A549 (cell line): ENCODE measurements around the gene ALG8. TPM values are rescaled to one million over a fixed set of nuclear protein-coding genes. Genes with fewer than 3 reads are reported as not detected.

Source experiments
- ATAC-seq, 2 experiments: fragments of 200-7000 bp in 1 of 2; fragments of >200 bp in 1 of 2; cut with Nextera tagmentation in 1 of 2; cut with Tn5 transposase in 1 of 2; 3 replicates each; pipeline versions ENCODE4 v1.8.0 to v1.9.1; 2018 to 2020; ENCODE audit warnings: mild to moderate bottlenecking in 1 of 2, moderate library complexity in 1 of 2
- CTCF ChIA-PET: fragments of 300-600 bp; sonication (Branson Sonifier 250); formaldehyde crosslinking; extraction: SDS; loops from one replicate; lab custom pipeline; 2021; ENCODE audit warnings: antibody characterized with exemption, inconsistent platforms; lab: Yijun Ruan, JAX
- POLR2A ChIA-PET: fragments of 350-600 bp; formaldehyde crosslinking; extraction: SDS; loops from one replicate; lab custom pipeline; 2021; ENCODE audit warnings: antibody characterized with exemption, inconsistent platforms; lab: Yijun Ruan, JAX
- DNase-seq, 2 experiments: peaks; one replicate each; pipeline versions ENCODE4 v3.0.0 to v3.0.0-alpha.2; 2011 to 2016; ENCODE audit warnings: low read depth in 1 of 2, low spot score in 1 of 2
- FAIRE-seq: peaks from 2 replicates; lab custom pipeline; 2011; peaks lifted over from hg19 to GRCh38; lab: Jason Lieb, UNC
- H3K27ac ChIP-seq, 2 experiments: fragments of >200 bp; sonication (Bioruptor Twin); formaldehyde crosslinking; 3 replicates each; pipeline ENCODE4 v1.5.1; 2016 to 2017
- H3K4me1 ChIP-seq: fragments of >200 bp; sonication (Bioruptor Twin); formaldehyde crosslinking; 3 replicates; pipeline ENCODE4 v1.6.1; 2016
- H3K4me2 ChIP-seq: fragments of >200 bp; sonication (Bioruptor Twin); formaldehyde crosslinking; 3 replicates; pipeline ENCODE4 v1.6.1; 2016
- H3K4me3 ChIP-seq: fragments of >200 bp; sonication (Bioruptor Twin); formaldehyde crosslinking; 3 replicates; pipeline ENCODE4 v1.5.1; 2016
- H3K9me3 ChIP-seq: fragments of >200 bp; sonication (Bioruptor Twin); formaldehyde crosslinking; 3 replicates; pipeline ENCODE4 v1.6.1; 2016
- CBX2 ChIP-seq: fragments of 200-600 bp; sonication (generic); IDR thresholded peaks from 2 replicates; pipeline ENCODE4 v1.6.1; 2016; ENCODE audit warnings: low read depth, mild to moderate bottlenecking, borderline replicate concordance
- CEBPB ChIP-seq, 2 experiments: fragments of >200 bp in 1 of 2; sonication (Bioruptor Twin) in 1 of 2; formaldehyde crosslinking in 1 of 2; IDR thresholded peaks; 2 replicates each; pipeline ENCODE4 v1.6.1; 2012 to 2016
- CHD2 ChIP-seq: fragments of 150-350 bp; IDR thresholded peaks from 2 replicates; pipeline ENCODE4 v1.6.1; 2014; ENCODE audit warnings: low read length; ENCODE audit not compliant: partially characterized antibody
- CHD4 ChIP-seq: fragments of 200-600 bp; sonication (generic); IDR thresholded peaks from 2 replicates; pipeline ENCODE4 v1.6.1; 2016; ENCODE audit warnings: antibody characterized with exemption, mild to moderate bottlenecking, borderline replicate concordance
- EP300 ChIP-seq, 2 experiments: fragments of >200 bp; sonication (Bioruptor Twin); formaldehyde crosslinking; IDR thresholded peaks; 2 replicates in 1 of 2; 3 replicates in 1 of 2; pipeline ENCODE4 v1.6.1; 2016 to 2017
- FOSL2 ChIP-seq, 2 experiments: fragments of 450-650 bp in 1 of 2; fragments of >200 bp in 1 of 2; sonication (Bioruptor Twin) in 1 of 2; formaldehyde crosslinking; IDR thresholded peaks; 2 replicates each; pipeline versions ENCODE4 v1.5.0 to v1.6.1; 2016 to 2020; ENCODE audit warnings: mild to moderate bottlenecking in 1 of 2, moderate library complexity in 1 of 2
- HDAC2 ChIP-seq: fragments of 200-600 bp; sonication (generic); IDR thresholded peaks from 2 replicates; pipeline ENCODE4 v1.6.1; 2016
- HES2 ChIP-seq: fragments of >200 bp; sonication (Bioruptor Twin); formaldehyde crosslinking; IDR thresholded peaks from 2 replicates; pipeline ENCODE4 v1.6.1; 2016
- HEYL ChIP-seq: fragments of 250-450 bp; sonication (Bioruptor Pico); IDR thresholded peaks from 2 replicates; pipeline ENCODE4 v1.8.0; 2021; ENCODE audit warnings: mild to moderate bottlenecking, moderate library complexity
- HOXB13 ChIP-seq: fragments of 250-450 bp; sonication (Bioruptor Pico); IDR thresholded peaks from 2 replicates; pipeline ENCODE4 v1.5.0; 2020; ENCODE audit warnings: low read depth, mild to moderate bottlenecking, moderate library complexity
- JUNB ChIP-seq: fragments of >200 bp; sonication (Bioruptor Twin); formaldehyde crosslinking; IDR thresholded peaks from 2 replicates; pipeline ENCODE4 v1.6.1; 2016
- KDM1A ChIP-seq: fragments of 200-600 bp; sonication (generic); IDR thresholded peaks from 2 replicates; pipeline ENCODE4 v1.6.1; 2016; ENCODE audit warnings: low read depth, mild to moderate bottlenecking
- KDM5A ChIP-seq: fragments of 200-600 bp; sonication (generic); IDR thresholded peaks from 2 replicates; pipeline ENCODE4 v1.6.1; 2016; ENCODE audit warnings: antibody characterized with exemption, mild to moderate bottlenecking
- MAX ChIP-seq: IDR thresholded peaks from 2 replicates; pipeline ENCODE4 v1.6.1; 2012
- NPAS2 ChIP-seq: fragments of 250-450 bp; sonication (Bioruptor Pico); IDR thresholded peaks from 2 replicates; pipeline ENCODE4 v1.8.0; 2022; ENCODE audit warnings: mild to moderate bottlenecking, moderate library complexity, borderline replicate concordance
- PBX3 ChIP-seq: IDR thresholded peaks from 2 replicates; pipeline ENCODE4 v1.6.1; 2012
- PHF8 ChIP-seq: fragments of 200-600 bp; sonication (generic); IDR thresholded peaks from 2 replicates; pipeline ENCODE4 v1.6.1; 2016; ENCODE audit warnings: low read depth, mild to moderate bottlenecking, antibody characterized with exemption, moderate library complexity, borderline replicate concordance
- POLR2A ChIP-seq: IDR thresholded peaks from 2 replicates; pipeline ENCODE4 v1.6.1; 2012; ENCODE audit warnings: mild to moderate bottlenecking, low read length
- RNF2 ChIP-seq: fragments of 200-600 bp; sonication (generic); IDR thresholded peaks from 2 replicates; pipeline ENCODE4 v1.6.1; 2016; ENCODE audit warnings: low read depth, mild to moderate bottlenecking, antibody characterized with exemption, moderate library complexity, borderline replicate concordance
- USF2 ChIP-seq: fragments of 450-650 bp; IDR thresholded peaks from 2 replicates; pipeline ENCODE4 v1.6.1; 2014; ENCODE audit warnings: antibody characterized with exemption
- ZC3H11A ChIP-seq: fragments of 450-650 bp; IDR thresholded peaks from 2 replicates; pipeline ENCODE4 v1.6.1; 2014; ENCODE audit warnings: antibody characterized with exemption, mild to moderate bottlenecking
- ZFP36 ChIP-seq: fragments of 450-650 bp; IDR thresholded peaks from 2 replicates; pipeline ENCODE4 v1.6.1; 2014; ENCODE audit warnings: borderline replicate concordance; ENCODE audit not compliant: partially characterized antibody
- WGBS: methylation state at CpG from one replicate; pipeline ENCODE4 v1.1.6; 2017; ENCODE audit errors: missing lambda C conversion rate; 5-methylcytosine and 5-hydroxymethylcytosine counted together
- polyA plus RNA-seq, 4 experiments: library from polyadenylated mRNA; depleted of rRNA in 3 of 4; stranded (reverse); fragments of >200 nt; fragmentation: RNase III in 1 of 4; extraction: RNeasy Plus Mini Kit Qiagen cat#74134 plus additional on column Dnase treatment in 1 of 4; gene quantifications; 2 replicates in 3 of 4; 3 replicates in 1 of 4; pipeline ENCODE4 v1.2.3, GENCODE V29; 2011 to 2017

ALG8 gene
- polyA plus RNA-seq, 2 of the 4 experiments (the other 2 are of a cell fraction), result 59.0 to 159 TPM

GRCh38 chr11:78188286-78189173 lies 49.1 kb upstream of the ALG8 start, which contains the start of the genes KCTD21 and USP35 (continued):
- TF ChIP-seq HES2, result no peak
- TF ChIP-seq CHD2, result no peak
- no peak for TF ChIP-seq CEBPB (IDR thresholded peaks at IDR 0.05)
- TF ChIP-seq NPAS2 (CRISPR knock-in tag), result no peak
- no peak for TF ChIP-seq RNF2
- no peak for TF ChIP-seq ZC3H11A
- peak; percentile 76 for TF ChIP-seq POLR2A
- no peak for TF ChIP-seq JUNB
- no peak for TF ChIP-seq KDM5A
- peak; percentile 99 for TF ChIP-seq HDAC2
- no peak for TF ChIP-seq PBX3
- no peak for TF ChIP-seq ZFP36

GRCh38 chr11:78187366-78188285 lies 48.2 kb upstream of the ALG8 start:
- FAIRE-seq (no peak), DNase-seq (no peak), ATAC-seq (peak; percentile 32 to 44)
- Histone ChIP-seq H3K27ac (peak overlapping the region; percentile 88 to 93), H3K4me2 (peak overlapping the region; percentile 80), H3K9me3 (no peaks in the 10 kb centered on the region), H3K4me1 (peaks cover 38% of the 10 kb centered on the region), H3K4me3 (peak overlapping the region; percentile 84)
- ChIA-PET POLR2A (interaction anchor here (1.5 kb wide), 1 partner anchor 48 kb away, joined by 7 read pairs; the partner anchor contains the start of gene ALG8), CTCF (interaction anchor here (1.0 to 1.7 kb wide), 4 partner anchors 11 to 376 kb away, joined by 4 to 6 read pairs (median 4); no protein-coding TSS in a partner anchor)
- whole genome bisulfite sequencing, result 35% methylated on average over 29 of the region's 31 CpGs
- TF ChIP-seq HOXB13 (no peak), CHD4 (no peak), JUNB (no peak), HEYL (no peak), USF2 (no peak), CBX2 (no peak), EP300 (IDR thresholded peaks at IDR 0.05) (no peak), MAX (no peak), KDM1A (no peak), FOSL2 (IDR thresholded peaks at IDR 0.05) (no peak), FOSL2 (CRISPR knock-in tag; IDR thresholded peaks at IDR 0.05) (no peak), PHF8 (no peak), PBX3 (no peak), POLR2A (no peak), HDAC2 (no peak)
